WI38 (cell line): ENCODE data around the gene PLAAT2.

Experiments used
- H3K4me3 ChIP-seq: 2 replicates; pipeline ENCODE4 v1.5.1; 2011; ENCODE audit warnings: low read depth, mild to moderate bottlenecking, control low read depth, low read length
- TF ChIP-seq, protein P1 (sequence below): IDR thresholded peaks from 2 replicates; pipeline ENCODE4 v1.5.1; 2012; ENCODE audit warnings: low read depth, mild to moderate bottlenecking, control low read depth, low read length

Gene PLAAT2

GRCh38 chr11:63573881-63574855 lies 11.0 kb upstream of the PLAAT2 start:
- TF ChIP-seq, protein P1, sequence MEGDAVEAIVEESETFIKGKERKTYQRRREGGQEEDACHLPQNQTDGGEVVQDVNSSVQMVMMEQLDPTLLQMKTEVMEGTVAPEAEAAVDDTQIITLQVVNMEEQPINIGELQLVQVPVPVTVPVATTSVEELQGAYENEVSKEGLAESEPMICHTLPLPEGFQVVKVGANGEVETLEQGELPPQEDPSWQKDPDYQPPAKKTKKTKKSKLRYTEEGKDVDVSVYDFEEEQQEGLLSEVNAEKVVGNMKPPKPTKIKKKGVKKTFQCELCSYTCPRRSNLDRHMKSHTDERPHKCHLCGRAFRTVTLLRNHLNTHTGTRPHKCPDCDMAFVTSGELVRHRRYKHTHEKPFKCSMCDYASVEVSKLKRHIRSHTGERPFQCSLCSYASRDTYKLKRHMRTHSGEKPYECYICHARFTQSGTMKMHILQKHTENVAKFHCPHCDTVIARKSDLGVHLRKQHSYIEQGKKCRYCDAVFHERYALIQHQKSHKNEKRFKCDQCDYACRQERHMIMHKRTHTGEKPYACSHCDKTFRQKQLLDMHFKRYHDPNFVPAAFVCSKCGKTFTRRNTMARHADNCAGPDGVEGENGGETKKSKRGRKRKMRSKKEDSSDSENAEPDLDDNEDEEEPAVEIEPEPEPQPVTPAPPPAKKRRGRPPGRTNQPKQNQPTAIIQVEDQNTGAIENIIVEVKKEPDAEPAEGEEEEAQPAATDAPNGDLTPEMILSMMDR, result no peak
- H3K4me3 ChIP-seq, result peak overlapping the region; percentile 50

DNA sequence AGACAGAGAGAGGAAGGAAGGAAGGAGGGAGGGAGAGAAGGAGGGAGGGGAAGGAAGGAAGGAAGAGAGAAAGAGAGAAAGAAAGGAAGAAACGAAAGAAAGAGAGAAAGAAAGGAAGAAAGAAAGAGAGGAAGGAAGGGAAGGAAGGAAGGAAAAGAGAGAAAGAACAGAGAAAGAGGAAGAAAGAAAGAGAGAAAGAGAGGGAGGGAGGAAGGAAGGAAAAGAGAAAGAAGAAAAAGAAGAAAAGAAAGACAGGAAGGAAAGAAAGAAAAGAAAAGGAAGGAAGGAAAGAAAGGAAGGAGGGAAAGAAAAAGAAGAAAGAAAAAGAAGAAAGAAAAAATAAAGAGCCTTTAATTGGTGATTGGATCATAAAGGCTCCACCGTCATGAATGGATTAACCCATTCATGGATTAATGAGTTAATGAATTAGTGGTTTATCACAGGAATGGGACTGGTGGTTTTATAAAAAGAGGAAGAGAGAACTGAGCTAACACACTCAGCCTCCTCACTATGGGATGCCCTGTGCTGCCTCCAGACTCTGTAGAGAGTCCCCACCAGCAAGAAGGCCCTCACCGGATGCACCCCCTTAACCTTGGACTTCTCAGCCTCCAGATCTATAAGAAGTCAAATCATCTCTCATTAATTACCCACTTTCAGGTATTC lies 9.0 kb upstream of the PLAAT2 start:
- H3K4me3 ChIP-seq, result no peak overlapping the region
- TF ChIP-seq, protein P1, result no peak

DNA sequence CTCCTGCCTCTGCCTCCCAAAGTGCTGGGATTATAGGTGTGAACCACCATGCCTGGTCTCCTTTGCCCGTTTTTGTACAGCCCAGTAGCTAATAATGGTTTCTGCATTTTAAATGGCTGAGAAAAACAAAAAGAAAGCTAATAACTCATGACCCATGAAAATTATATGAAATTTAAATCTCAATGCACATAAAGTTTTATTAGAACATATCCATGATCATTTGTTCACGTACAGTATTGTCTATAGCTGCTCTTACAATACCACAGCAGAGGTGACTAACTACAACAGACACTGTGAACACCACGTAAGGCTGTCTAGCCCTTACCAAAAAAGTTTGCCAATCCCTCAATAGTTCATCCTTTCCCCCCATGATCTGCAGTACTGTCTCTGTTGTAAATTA lies 6.4 kb upstream of the PLAAT2 start:
- H3K4me3 ChIP-seq, result no peak overlapping the region
- TF ChIP-seq, protein P1, result no peak

- no peak overlapping the region for H3K4me3 ChIP-seq
Measured at GRCh38 chr11:63567044-63567840, 4.1 kb upstream of the PLAAT2 start.

GRCh38 chr11:63564784-63565350 lies 1.7 kb upstream of the PLAAT2 start:
- H3K4me3 ChIP-seq, result no peak overlapping the region
- TF ChIP-seq, protein P1, result no peak

More at GRCh38 chr11:63567044-63567840, 4.1 kb upstream of the PLAAT2 start:
- TF ChIP-seq, protein P1, result no peak

GRCh38 chr11:63564056-63564774 lies 1.0 kb upstream of the PLAAT2 start:
- no peak overlapping the region for H3K4me3 ChIP-seq

More at GRCh38 chr11:63564056-63564774, 1.0 kb upstream of the PLAAT2 start:
- TF ChIP-seq, protein P1, result no peak
